Measurements from ENCODE around the gene TOM1L1.

- no peak for TF ChIP-seq CTCF (IDR thresholded peaks at IDR 0.05)
- TF ChIP-seq POLR2A (IDR thresholded peaks at IDR 0.05): no peak
- TF ChIP-seq EP300 (IDR thresholded peaks at IDR 0.05): no peak
These were observed 40.6 kb downstream of the TOM1L1 start for GRCh38 chr17:54941285-54941684.
